Measurements from ENCODE around the gene ARRB1. TPM values are rescaled to one million over a fixed set of nuclear protein-coding genes. Genes with fewer than 3 reads are reported as not detected.

ARRB1 gene
- total and polyA plus RNA-seq, 2 of the 13 experiments (the other 11 are each of a cell fraction or from before 2014, with no cell fraction given), result 22.5 to 35.7 TPM

DNA sequence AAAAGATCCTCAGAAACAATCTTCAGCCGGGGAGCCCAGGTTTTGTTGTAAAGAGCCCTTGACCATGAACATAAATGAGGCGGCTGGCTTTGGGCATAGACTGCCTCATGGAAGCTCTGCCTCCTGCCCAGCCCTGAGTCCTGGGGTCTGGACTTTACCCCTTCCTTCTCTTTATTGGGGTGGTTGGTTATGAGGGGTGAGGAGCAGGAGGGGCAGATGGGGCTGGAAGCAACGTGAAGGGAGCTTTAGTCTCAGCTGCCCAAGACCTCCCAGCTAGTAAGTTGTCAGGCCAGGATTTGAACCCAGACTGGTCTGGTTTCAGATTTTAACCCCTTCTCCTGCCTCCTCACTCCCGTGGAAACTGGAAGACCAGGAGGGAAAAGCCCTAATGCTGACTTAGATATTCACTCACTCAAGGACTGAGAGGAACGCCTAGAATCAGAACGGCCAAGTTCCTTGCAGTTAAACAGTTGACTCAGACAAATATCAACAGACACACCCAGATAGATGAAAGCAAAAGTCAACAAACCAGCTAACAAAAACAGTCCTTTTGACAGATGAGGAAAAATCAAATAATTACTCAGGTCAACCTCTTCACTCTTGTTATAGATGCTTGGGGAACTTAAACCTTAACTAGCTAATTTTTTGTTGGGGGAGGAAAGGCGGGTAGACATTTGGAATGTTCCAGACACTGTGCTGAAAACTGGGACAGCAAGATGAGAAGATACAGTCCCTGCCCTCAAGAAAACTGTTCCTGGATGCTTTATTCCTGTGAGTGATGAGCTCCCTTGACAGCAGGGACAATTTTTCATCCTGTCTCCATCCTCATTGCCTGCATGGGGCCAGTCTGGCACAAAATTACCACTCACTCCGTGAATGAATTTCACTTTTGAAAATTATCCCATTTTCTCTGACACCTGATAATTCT is 20.8 kb upstream of the ARRB1 start (continued):
- TF ChIP-seq, protein P1, sequence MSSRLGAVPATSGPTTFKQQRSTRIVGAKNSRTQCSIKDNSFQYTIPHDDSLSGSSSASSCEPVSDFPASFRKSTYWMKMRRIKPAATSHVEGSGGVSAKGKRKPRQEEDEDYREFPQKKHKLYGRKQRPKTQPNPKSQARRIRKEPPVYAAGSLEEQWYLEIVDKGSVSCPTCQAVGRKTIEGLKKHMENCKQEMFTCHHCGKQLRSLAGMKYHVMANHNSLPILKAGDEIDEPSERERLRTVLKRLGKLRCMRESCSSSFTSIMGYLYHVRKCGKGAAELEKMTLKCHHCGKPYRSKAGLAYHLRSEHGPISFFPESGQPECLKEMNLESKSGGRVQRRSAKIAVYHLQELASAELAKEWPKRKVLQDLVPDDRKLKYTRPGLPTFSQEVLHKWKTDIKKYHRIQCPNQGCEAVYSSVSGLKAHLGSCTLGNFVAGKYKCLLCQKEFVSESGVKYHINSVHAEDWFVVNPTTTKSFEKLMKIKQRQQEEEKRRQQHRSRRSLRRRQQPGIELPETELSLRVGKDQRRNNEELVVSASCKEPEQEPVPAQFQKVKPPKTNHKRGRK (CRISPR knock-in tag; IDR thresholded peaks at IDR 0.05), result no peak
- TF ChIP-seq ZNF569 (CRISPR knock-in tag; IDR thresholded peaks at IDR 0.05; ENCODE audit: borderline replicate concordance), result no peak
- no peak for TF ChIP-seq PHF8 (CRISPR knock-in tag; IDR thresholded peaks at IDR 0.05)
- peak in 1 of 2 experiments; percentile 73; a peak in 1 of 4 replicates for TF ChIP-seq EP300 (IDR thresholded peaks at IDR 0.05; ENCODE audit: low read depth in 2 of 2, low read length in 2 of 2)
- TF ChIP-seq EP300 (CRISPR knock-in tag; IDR thresholded peaks at IDR 0.05; ENCODE audit: borderline replicate concordance), result peak; percentile 35; the same call in 1 of the 2 replicates
- TF ChIP-seq KDM5A (IDR thresholded peaks at IDR 0.05; ENCODE audit: borderline replicate concordance, low read length), result no peak
- TF ChIP-seq MTA3 (CRISPR knock-in tag; IDR thresholded peaks at IDR 0.05), result no peak
- TF ChIP-seq, protein P2, sequence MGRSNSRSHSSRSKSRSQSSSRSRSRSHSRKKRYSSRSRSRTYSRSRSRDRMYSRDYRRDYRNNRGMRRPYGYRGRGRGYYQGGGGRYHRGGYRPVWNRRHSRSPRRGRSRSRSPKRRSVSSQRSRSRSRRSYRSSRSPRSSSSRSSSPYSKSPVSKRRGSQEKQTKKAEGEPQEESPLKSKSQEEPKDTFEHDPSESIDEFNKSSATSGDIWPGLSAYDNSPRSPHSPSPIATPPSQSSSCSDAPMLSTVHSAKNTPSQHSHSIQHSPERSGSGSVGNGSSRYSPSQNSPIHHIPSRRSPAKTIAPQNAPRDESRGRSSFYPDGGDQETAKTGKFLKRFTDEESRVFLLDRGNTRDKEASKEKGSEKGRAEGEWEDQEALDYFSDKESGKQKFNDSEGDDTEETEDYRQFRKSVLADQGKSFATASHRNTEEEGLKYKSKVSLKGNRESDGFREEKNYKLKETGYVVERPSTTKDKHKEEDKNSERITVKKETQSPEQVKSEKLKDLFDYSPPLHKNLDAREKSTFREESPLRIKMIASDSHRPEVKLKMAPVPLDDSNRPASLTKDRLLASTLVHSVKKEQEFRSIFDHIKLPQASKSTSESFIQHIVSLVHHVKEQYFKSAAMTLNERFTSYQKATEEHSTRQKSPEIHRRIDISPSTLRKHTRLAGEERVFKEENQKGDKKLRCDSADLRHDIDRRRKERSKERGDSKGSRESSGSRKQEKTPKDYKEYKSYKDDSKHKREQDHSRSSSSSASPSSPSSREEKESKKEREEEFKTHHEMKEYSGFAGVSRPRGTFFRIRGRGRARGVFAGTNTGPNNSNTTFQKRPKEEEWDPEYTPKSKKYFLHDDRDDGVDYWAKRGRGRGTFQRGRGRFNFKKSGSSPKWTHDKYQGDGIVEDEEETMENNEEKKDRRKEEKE (IDR thresholded peaks at IDR 0.05), result no peak
